Activated effector memory CD4-positive, alpha-beta T cell treated with anti-CD3 and anti-CD28 coated beads, Interleukin-2, amount 50 U/mL, for 16 hours (primary cell): ENCODE results near the gene ZNF598.

ENCODE experiments used
- DNase-seq: peaks from one replicate; pipeline ENCODE4 v3.0.0-alpha.2; 2020

Gene ZNF598

DNA sequence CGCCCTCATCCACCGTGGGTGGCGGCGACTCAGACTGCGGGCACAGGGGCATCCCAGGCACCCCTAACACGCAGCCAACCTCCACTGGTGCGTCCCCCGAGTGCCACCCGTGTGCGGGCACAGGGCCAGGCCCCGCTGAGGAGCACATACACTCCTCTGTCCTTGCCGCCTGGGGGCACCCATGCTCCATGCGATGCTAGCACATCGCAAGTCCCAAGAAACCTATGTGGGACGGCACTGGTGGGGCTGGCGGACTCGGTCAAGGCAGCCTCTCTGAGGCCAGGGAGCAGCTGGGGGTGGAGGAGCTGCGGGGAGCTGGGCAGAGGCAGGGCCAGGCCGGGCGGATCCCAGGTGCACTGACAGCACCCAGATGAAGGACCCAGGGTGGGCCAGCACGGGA is 4.0 kb downstream of the ZNF598 start:
- DNase-seq, result no peak

- no peak for DNase-seq
Measured at GRCh38 chr16:2004795-2005517, 4.7 kb downstream of the ZNF598 start.

GRCh38 chr16:2003827-2004641 is 5.6 kb downstream of the ZNF598 start:
- DNase-seq, result peak; percentile 95

DNA sequence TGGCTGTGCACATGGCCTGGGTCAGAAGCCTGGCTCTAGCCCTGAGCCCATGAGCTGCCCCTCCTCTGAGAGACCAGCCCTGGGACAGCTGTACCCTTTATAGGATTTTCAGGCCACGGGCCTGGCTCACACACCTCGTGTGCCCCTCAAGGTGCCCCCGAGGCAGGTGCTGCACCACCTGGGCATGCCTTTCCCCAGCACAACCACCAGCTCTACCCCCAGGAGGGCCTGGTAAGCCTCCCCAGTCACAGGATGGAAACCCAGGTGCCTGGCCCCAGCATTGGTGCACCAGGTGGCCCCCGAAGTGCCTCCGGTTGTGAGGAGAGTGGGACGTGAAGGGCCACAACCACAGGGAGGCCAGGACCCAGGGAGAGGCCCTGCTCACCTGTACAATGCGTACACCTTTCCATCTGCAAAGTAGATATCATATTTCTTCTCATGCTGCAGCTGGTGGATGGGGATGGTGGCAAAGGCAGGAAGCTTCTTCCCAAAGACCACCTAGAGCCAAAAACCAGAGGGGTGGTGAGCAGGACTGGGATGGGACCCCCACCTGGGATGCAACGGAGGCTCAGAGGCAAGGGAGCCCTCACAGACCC is 6.3 kb downstream of the ZNF598 start:
- no peak for DNase-seq

DNA sequence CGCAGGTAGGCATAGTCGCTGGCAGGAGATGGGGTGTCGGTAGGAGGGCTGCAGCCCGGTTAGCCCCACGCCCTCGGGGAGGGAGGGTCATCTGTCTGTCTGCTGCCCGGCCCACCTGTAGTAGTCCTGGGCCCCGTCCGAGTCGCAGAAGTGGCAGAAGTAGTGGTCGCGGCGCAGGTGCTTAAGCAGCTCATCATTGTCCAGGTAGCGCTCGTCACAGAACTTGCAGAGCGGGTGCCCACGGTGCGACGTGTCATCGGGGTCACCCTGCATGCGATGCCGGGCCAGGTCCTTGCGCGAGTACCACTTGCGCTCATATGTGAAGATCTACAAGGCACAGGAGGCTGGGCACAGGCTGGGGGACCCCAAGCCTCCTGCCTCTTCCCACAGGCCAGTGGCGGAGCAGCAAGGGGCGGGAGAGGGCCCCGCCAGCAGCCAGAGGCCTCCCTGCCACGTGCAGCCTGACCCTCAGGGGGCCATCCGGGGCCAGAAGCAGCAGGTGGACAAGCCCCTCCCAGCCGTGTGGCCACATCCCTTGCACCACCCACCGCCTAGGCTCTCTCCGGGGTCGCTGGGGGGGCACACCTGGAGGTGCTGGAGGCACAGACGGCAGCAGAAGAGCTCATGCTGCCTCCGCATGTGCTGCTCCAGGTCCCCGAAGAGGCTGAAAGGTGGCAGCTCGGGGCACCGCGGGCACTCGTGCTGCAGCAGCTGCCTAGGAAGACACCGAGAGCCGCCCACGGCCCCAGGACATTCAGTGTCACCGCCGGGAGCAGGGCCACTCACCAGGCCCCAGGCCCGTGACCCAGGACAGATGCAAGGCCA is 7.0 kb downstream of the ZNF598 start:
- no peak for DNase-seq

DNA sequence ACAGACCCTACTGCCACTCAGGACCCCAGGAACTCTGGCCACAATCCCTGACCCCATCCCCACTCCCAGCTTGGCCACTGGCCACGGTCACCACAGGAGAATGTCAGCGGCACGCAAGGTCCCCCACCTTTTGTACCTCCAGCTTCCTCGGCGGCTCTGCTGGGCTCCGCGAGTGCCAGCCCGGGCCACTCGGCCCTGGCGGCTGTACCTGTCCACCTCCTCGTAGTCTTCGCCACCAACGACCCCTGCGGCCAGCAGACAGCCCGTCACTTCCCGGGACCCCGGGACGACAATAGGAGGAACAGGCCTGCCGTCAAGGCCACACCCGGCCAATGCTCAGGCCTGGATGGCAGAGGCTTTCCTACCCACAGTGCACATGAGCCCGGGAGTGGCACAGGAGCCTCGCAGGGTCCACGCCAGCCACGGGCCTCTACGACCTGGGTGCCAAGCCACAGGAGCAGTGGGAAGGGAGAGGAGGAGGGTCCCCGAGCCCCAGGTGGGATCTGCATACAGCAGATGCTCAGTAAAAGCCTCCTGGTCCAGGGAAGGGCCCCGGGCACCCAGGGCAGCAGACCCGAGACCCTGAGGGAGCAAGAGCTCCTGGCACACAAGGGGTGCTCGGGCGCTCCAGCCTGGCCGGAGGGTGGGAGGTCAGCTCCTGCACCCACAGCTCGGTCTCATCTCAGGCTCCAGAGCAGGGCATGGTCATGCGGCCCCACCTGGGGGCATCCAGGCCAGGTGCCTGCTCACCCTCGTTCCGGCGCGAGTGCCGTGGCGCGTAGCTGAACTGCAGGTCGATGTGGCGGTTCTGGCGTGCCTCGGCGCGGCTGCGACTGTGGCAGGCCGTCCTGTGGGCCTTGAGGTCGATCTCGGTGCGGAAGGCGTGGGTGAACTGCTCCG is 7.9 kb downstream of the ZNF598 start:
- DNase-seq, result no peak

- DNase-seq, result no peak
Measured at GRCh38 chr16:2001035-2001434, 8.6 kb downstream of the ZNF598 start.

GRCh38 chr16:1999866-2000514 is 9.6 kb downstream of the ZNF598 start:
- no peak for DNase-seq

- no peak for DNase-seq
Measured at GRCh38 chr16:1998852-1999801, 10.5 kb downstream of the ZNF598 start.

DNA sequence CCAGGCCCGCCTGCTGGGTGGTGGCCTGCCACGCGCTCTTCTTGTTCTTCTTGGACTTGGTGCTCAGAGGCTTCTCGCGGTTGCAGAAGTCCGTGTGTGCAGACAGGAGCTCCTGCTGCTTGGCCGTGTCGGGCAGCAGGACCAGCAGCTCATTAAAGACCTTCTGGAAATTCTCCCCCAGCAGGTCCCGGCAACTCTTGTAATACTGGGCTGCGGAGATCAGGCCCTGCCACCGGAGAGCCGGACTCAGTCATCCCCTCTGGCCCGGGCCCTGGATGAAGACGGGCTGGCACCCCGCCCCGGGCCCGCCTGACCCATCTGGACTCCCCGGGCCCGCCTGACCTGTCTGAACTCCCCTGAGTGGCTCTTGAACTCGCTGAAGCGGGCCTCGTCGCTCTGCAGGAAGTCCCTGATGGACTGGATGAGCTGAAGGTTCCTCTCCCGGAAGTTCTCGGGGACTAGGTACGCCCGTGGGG is 11.2 kb downstream of the ZNF598 start:
- no peak for DNase-seq

GRCh38 chr16:1997494-1998359 is 11.9 kb downstream of the ZNF598 start:
- DNase-seq, result no peak

DNA sequence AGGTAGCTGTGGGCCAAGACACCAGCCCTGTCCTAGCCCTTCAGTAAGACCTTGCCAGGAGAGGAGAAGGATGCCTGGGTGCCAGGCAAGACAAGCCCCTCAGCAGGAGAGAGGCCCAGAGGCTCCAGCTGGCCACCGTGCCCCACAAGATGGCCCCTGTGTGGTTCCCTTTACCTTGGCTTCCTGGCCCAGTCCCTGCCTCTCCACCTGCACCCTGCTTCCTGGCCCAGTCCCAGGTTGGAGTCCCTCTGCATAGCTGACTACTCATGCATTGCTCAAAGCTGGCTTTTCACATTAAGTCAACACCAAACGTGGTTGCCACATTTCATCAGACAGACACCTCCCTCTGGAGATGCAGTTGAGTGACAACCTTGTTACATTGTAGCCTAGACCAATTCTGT is 15.9 kb downstream of the ZNF598 start:
- no peak for DNase-seq

DNA sequence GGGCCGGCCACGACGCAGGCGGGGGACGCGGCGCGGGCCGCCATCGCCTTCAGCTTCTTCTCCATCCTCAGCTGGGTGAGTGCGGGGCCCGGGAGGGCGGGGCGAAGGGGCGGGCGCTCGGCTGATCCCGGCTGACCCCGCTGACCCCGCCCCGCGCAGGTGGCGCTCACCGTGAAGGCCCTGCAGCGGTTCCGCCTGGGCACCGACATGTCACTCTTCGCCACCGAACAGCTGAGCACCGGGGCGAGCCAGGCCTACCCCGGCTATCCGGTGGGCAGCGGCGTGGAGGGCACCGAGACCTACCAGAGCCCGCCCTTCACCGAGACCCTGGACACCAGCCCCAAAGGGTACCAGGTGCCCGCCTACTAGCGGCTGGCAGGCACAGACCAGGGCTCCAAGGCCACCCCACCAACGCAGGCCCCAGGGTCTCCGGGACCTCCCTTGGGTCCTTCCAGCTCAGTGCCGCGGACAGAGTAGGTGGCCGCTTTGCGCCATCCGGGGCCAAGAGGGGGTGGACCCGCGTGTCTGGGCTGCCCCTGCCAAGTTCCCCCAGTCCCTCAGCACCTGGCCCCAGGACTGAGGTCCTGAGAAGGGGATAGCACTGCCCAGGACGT is 16.8 kb downstream of the ZNF598 start:
- no peak for DNase-seq

- DNase-seq, result peak; percentile 98
Measured at GRCh38 chr16:1991948-1992703, 17.5 kb downstream of the ZNF598 start.

- no peak for DNase-seq
Measured at GRCh38 chr16:1991588-1991947, 18.1 kb downstream of the ZNF598 start.

DNA sequence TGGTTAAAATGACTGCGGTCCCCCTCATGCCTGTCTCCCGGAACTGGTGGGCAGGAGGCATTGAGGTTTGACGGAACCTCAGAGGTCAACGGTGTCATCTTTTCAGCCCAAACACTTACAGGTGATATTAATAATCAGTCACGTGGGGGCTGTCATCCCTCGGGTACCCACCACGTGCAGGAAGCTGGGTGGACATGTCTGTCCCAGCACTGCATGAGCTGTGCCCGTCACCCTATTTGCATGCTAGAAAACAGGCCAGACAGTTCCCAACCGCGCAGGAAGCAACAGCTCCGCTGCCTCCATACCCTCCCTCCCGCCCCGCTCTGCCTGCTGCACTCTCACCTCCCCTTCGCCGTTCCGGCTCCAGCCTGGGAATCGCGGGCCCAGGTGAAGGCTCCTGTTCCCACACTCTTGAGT is 18.5 kb downstream of the ZNF598 start:
- peak; percentile 79 for DNase-seq

- peak; percentile 82 for DNase-seq
Measured at GRCh38 chr16:1990351-1991134, 19.1 kb downstream of the ZNF598 start.
